GM18498 (cell line): Measurements from ENCODE around the gene NUDCD3.
"Not testable (repeated sequence)": the region's sequence is repeated elsewhere in the genome, so short reads cannot be mapped to it uniquely, and the experiment has no call there.

Source experiments
- ATAC-seq: cut with Tn5 transposase; IDR thresholded peaks from one replicate; pipeline ENCODE4 v1.9.1; 2021; ENCODE audit warnings: mild to moderate bottlenecking, moderate library complexity; ENCODE audit not compliant: unreplicated experiment

The NUDCD3 gene

GRCh38 chr7:44518761-44519160, 28.3 kb upstream of the NUDCD3 start:
- ATAC-seq: no peak

GRCh38 chr7:44517175-44517574, 26.7 kb upstream of the NUDCD3 start:
- no peak for ATAC-seq

- ATAC-seq: no peak
These were observed 25.3 kb upstream of the NUDCD3 start for GRCh38 chr7:44515590-44516268.

- ATAC-seq: no peak
These were observed 22.3 kb upstream of the NUDCD3 start for GRCh38 chr7:44512736-44513135.

GRCh38 chr7:44511863-44512468, 21.5 kb upstream of the NUDCD3 start:
- no peak for ATAC-seq

- ATAC-seq: no peak
These were observed 20.8 kb upstream of the NUDCD3 start for GRCh38 chr7:44511236-44511635.

- ATAC-seq: no peak
These were observed 18.0 kb upstream of the NUDCD3 start for GRCh38 chr7:44508328-44509030.

GRCh38 chr7:44506592-44507288, 16.3 kb upstream of the NUDCD3 start:
- not testable (repeated sequence) for ATAC-seq

- no peak for ATAC-seq
These were observed 15.1 kb upstream of the NUDCD3 start for GRCh38 chr7:44505595-44505994.

- no peak for ATAC-seq
These were observed 7.9 kb upstream of the NUDCD3 start for GRCh38 chr7:44498230-44498954.

GRCh38 chr7:44497155-44498027, 6.9 kb upstream of the NUDCD3 start:
- no peak for ATAC-seq

GRCh38 chr7:44496385-44496784, 5.9 kb upstream of the NUDCD3 start:
- ATAC-seq: no peak

GRCh38 chr7:44494960-44495359, 4.5 kb upstream of the NUDCD3 start:
- no peak for ATAC-seq

GRCh38 chr7:44491229-44491628, 771 bp upstream of the NUDCD3 start:
- ATAC-seq: no peak

- peak; percentile 30 for ATAC-seq
These were observed 505 bp downstream of the NUDCD3 start for GRCh38 chr7:44489955-44490350.

- ATAC-seq: no peak
These were observed 1.5 kb downstream of the NUDCD3 start for GRCh38 chr7:44488955-44489354.

GRCh38 chr7:44486693-44487092, 3.8 kb downstream of the NUDCD3 start:
- ATAC-seq: no peak

- ATAC-seq: no peak
These were observed 4.5 kb downstream of the NUDCD3 start for GRCh38 chr7:44486001-44486400.

- ATAC-seq: no peak
These were observed 5.8 kb downstream of the NUDCD3 start for GRCh38 chr7:44484482-44485313.
